ENCODE data around the gene SDHA. TPM values are rescaled to one million over a fixed set of nuclear protein-coding genes. Genes with fewer than 3 reads are reported as not detected.

Gene SDHA
- total and polyA plus RNA-seq, 10 of the 15 experiments (the other 5 are each of a cell fraction or from before 2014, with no cell fraction given): 63.3 to 205 (median 104) TPM

GRCh38 chr5:198516-199196, 19.5 kb upstream of the SDHA start (continued):
- TF ChIP-seq ASH2L (IDR thresholded peaks at IDR 0.05; ENCODE audit: borderline replicate concordance, low read depth) (no peak), TCF3 (IDR thresholded peaks at IDR 0.05; ENCODE audit: borderline replicate concordance, insufficient read depth, low read depth, low read length) (no peak), PKNOX1 (IDR thresholded peaks at IDR 0.05) (no peak), SUPT20H (IDR thresholded peaks at IDR 0.05; ENCODE audit: borderline replicate concordance, control insufficient read depth, low read depth, low read length) (no peak), SIX5 (IDR thresholded peaks at IDR 0.05; ENCODE audit: low read depth, low read length, severe bottlenecking) (no peak)
- TF ChIP-seq, protein P1, sequence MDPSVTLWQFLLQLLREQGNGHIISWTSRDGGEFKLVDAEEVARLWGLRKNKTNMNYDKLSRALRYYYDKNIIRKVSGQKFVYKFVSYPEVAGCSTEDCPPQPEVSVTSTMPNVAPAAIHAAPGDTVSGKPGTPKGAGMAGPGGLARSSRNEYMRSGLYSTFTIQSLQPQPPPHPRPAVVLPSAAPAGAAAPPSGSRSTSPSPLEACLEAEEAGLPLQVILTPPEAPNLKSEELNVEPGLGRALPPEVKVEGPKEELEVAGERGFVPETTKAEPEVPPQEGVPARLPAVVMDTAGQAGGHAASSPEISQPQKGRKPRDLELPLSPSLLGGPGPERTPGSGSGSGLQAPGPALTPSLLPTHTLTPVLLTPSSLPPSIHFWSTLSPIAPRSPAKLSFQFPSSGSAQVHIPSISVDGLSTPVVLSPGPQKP (IDR thresholded peaks at IDR 0.05; ENCODE audit: low read depth, low read length): no peak

GRCh38 chr5:199197-199949, 18.7 kb upstream of the SDHA start:
- peaks cover 6 to 8% of the 10 kb centered on the region in 2 experiments; a peak in 3 of 4 replicates for H3K36me3 ChIP-seq (ENCODE audit: control insufficient read depth in 2 of 2, insufficient read depth in 2 of 2, low read length in 1 of 2)
- no peak for TF ChIP-seq SMC3 (IDR thresholded peaks at IDR 0.05; ENCODE audit: borderline replicate concordance, low read length)
- TF ChIP-seq KLF5 (IDR thresholded peaks at IDR 0.05; ENCODE audit: partially characterized antibody): no peak
- TF ChIP-seq PAX8 (IDR thresholded peaks at IDR 0.05): no peak
- no peak for TF ChIP-seq ZZZ3 (IDR thresholded peaks at IDR 0.05; ENCODE audit: control insufficient read depth, insufficient read length, low read depth)
- no peak for TF ChIP-seq FOS (IDR thresholded peaks at IDR 0.05; ENCODE audit: borderline replicate concordance, extremely low read depth, insufficient read length)
- TF ChIP-seq YBX1 (IDR thresholded peaks at IDR 0.05): no peak
- no peak for TF ChIP-seq SUZ12 (IDR thresholded peaks at IDR 0.05; ENCODE audit: unreplicated experiment)
- no peak for TF ChIP-seq HDAC2 (IDR thresholded peaks at IDR 0.05)
- no peak for TF ChIP-seq MTA2 (IDR thresholded peaks at IDR 0.05; ENCODE audit: low read depth)
- no peak for TF ChIP-seq NR2C1 (IDR thresholded peaks at IDR 0.05)
- no peak for TF ChIP-seq NFYA (IDR thresholded peaks at IDR 0.05; ENCODE audit: borderline replicate concordance, low read depth, low read length)
- TF ChIP-seq TBL1XR1 (IDR thresholded peaks at IDR 0.05; ENCODE audit: low read depth, low read length): no peak
- TF ChIP-seq, protein P1 (IDR thresholded peaks at IDR 0.05; ENCODE audit: low read depth, low read length): no peak
- TF ChIP-seq ZNF622 (IDR thresholded peaks at IDR 0.05): no peak
- no peak for TF ChIP-seq ESRRA (IDR thresholded peaks at IDR 0.05; ENCODE audit: low read length)

More at GRCh38 chr5:199197-199949, 18.7 kb upstream of the SDHA start:
- ChIA-PET POLR2A (interaction anchor here (0.5 to 0.8 kb wide), 2 partner anchors 17 to 19 kb away, joined by 3 read pairs; partner anchors contain the start of genes CCDC127 and SDHA), SMC1A (ENCODE audit: uncharacterized antibody, unreplicated experiment) (no interaction called here), CTCF (no interaction called here), RAD21 (ENCODE audit: unreplicated experiment) (no interaction called here)
- DNase-seq (ENCODE audit: low read depth, low spot score): no peak
- no peaks in the 10 kb centered on the region for H3K9me3 ChIP-seq (replicated peaks; ENCODE audit: control insufficient read depth, insufficient read depth, low read length)
- no peak overlapping the region for H2AFZ ChIP-seq (ENCODE audit: control insufficient read depth, low read depth, low read length)
- WGBS (ENCODE audit: insufficient coverage, insufficient replicate concordance, low lambda C conversion rate, missing lambda C conversion rate): 83% methylated on average over 13 of the region's 16 CpGs
- ATAC-seq: no peak
- no peak overlapping the region for H3K4me2 ChIP-seq (ENCODE audit: control insufficient read depth, insufficient read depth)
- in situ Hi-C loops (cut with MboI): no loop called here
- no TSS peak for BruUV-seq (replicated peaks)
- intact Hi-C loops (cut with micrococcal nuclease; ENCODE audit: unreplicated experiment): no loop called here
- H3K4me1 ChIP-seq (ENCODE audit: control insufficient read depth, insufficient read depth, low read length): no peaks in the 10 kb centered on the region
- H3K9ac ChIP-seq (ENCODE audit: control insufficient read depth, insufficient read depth, low read length): no peak overlapping the region
- H3K4me3 ChIP-seq: no peak overlapping the region
- no peak overlapping the region for H3K27ac ChIP-seq (ENCODE audit: control insufficient read depth, insufficient read depth)
- no peaks in the 10 kb centered on the region for H3K27me3 ChIP-seq (replicated peaks in 1 of 2; ENCODE audit: control insufficient read depth in 2 of 2, insufficient read depth in 2 of 2, low read length in 1 of 2)
- no peak for FAIRE-seq
- H4K20me1 ChIP-seq (ENCODE audit: control insufficient read depth, insufficient read depth): no peaks in the 10 kb centered on the region; the same call in 1 of the 2 replicates
- H3K79me2 ChIP-seq (ENCODE audit: control insufficient read depth, insufficient read depth, low read length): no peaks in the 10 kb centered on the region

Measured in GM12878 (cell line).